Measurements from ENCODE around the gene DOCK2.

GRCh38 chr5:169599451-169599850 is 37.6 kb upstream of the DOCK2 start:
- TF ChIP-seq CTCF (conservative IDR thresholded peaks at IDR 0.05; ENCODE audit: low read length) (no peak), EZH2phosphoT487 (IDR thresholded peaks at IDR 0.05; ENCODE audit: borderline replicate concordance, low read depth, low read length) (no peak)

Data from OCI-LY7 (cell line).